Esophagus muscularis mucosa (tissue), 4 donors: ENCODE results near the gene PTPRN. TPM values are rescaled to one million over a fixed set of nuclear protein-coding genes. Genes with fewer than 3 reads are reported as not detected.
"Not testable (repeated sequence)": the region's sequence is repeated elsewhere in the genome, so short reads cannot be mapped to it uniquely, and the experiment has no call there.

Experiments used
- DNase-seq: peaks from one replicate; pipeline ENCODE4 v3.0.0-alpha.2; 2017; ENCODE audit errors: extremely low spot score
- H3K27ac ChIP-seq, 4 donors: fragments of 200-600 bp; sonication (generic); replicated peaks in 1 of 4; 1 replicate in 3 of 4; 2 replicates in 1 of 4; pipeline ENCODE4 v1.5.1; 2016 to 2019; ENCODE audit warnings: mild to moderate bottlenecking in 1 of 4
- H3K27me3 ChIP-seq, 4 donors: fragments of 200-600 bp; sonication (generic); one replicate each; pipeline versions ENCODE4 v1.5.1 to v1.6.0; 2016 to 2019
- H3K36me3 ChIP-seq, 4 donors: fragments of 200-600 bp; sonication (generic); one replicate each; pipeline ENCODE4 v1.5.1; 2016 to 2019
- H3K4me1 ChIP-seq, 4 donors: fragments of 200-600 bp; sonication (generic); one replicate each; pipeline ENCODE4 v1.5.1; 2016 to 2019
- H3K4me3 ChIP-seq, 4 donors: fragments of 200-600 bp; sonication (generic); 1 replicate in 2 of 4; 2 replicates in 2 of 4; pipeline ENCODE4 v1.5.1; 2016 to 2019; ENCODE audit warnings: mild to moderate bottlenecking in 4 of 4, moderate library complexity in 1 of 4
- H3K9me3 ChIP-seq, 4 donors: fragments of 200-600 bp; sonication (generic); 1 replicate in 3 of 4; 2 replicates in 1 of 4; pipeline ENCODE4 v1.5.1; 2016 to 2019
- EP300 ChIP-seq: sonication (generic); formaldehyde crosslinking; IDR thresholded peaks from one replicate; pipeline ENCODE4 v1.6.1; 2017; ENCODE audit warnings: antibody characterized with exemption
- POLR2A ChIP-seq: fragments of 450-650 bp; IDR thresholded peaks from one replicate; pipeline ENCODE4 v1.6.1; 2017; ENCODE audit warnings: antibody characterized with exemption, moderate library complexity, mild to moderate bottlenecking, low read depth
- POLR2AphosphoS5 ChIP-seq, 2 donors: sonication (generic); formaldehyde crosslinking; IDR thresholded peaks; one replicate each; pipeline ENCODE4 v1.6.1; 2017; ENCODE audit warnings: antibody characterized with exemption in 2 of 2
- WGBS: methylation state at CpG from one replicate; pipeline ENCODE4 v1.1.5; 2018; 5-methylcytosine and 5-hydroxymethylcytosine counted together
- intact Hi-C: fragments of 100-400 bp; cut with DNase I; formaldehyde crosslinking; loops from one replicate; pipeline ENCODE4 v1.15.1; 2023
- total RNA-seq, 4 donors: library from RNA; depleted of rRNA; stranded (reverse); fragments of >200 nt; gene quantifications; one replicate each; pipeline versions ENCODE4 v1.1.0 to v1.2.1, GENCODE V29; 2016
- TF ChIP-seq, protein P1 (sequence below), 3 experiments: fragments of 200-600 bp in 2 of 3; fragments of 450-650 bp in 1 of 3; sonication (generic) in 2 of 3; IDR thresholded peaks; one replicate each; pipeline ENCODE4 v1.5.1; 2017 to 2019; ENCODE audit warnings: antibody characterized with exemption in 3 of 3, mild to moderate bottlenecking in 2 of 3, moderate library complexity in 1 of 3

PTPRN gene
- total RNA-seq, 4 donors from 2014 or later = 2.1 to 6.6 (median 4.1) TPM

DNA sequence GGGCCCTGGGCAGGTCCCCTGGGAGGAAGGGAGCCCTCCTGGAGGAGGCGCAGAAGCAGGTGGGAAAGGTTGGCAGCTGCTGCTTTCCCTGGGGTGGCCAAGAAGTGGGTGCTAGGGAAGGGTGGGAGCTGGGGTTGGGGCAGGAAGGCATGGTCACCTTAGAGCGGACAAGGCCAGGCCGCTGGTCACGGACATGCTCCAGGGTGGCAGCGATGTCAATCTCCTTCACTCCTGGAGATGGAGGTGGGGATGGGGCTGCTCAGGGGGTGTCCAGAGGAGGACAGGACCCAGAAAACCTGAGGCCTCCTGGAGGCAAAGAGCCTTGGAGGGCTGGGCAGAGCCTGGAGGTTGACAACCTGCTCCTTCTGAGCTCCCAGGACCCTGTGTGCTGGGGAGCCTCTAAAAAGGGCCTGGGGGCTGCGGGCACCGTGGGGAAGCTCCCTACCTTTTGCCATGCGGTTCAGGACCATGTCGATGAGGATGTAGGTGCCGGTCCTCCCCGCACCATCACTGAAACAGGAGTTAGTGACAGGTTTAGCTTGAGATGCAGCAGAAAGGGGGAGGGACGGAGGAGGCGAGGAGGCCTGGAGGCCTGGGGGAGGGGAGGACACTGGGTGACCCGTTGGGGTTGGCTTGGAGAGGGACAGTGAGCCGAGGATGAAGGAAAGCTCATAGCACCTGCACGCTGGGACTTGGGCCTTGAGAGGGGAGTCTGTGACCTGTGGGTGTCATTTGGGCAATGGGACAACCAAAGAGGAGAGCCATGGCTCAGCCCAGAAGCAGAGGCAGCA, 18.6 kb downstream of the PTPRN start:
- H3K27ac ChIP-seq = peak overlapping the region; percentile 56 to 73 (median 68)
- H3K4me3 ChIP-seq = no peak overlapping the region
- H3K27me3 ChIP-seq = no peaks in the 10 kb centered on the region
- DNase-seq = no peak
- no peak for TF ChIP-seq POLR2AphosphoS5 (IDR thresholded peaks at IDR 0.05)
- 89% methylated on average over 13 of the region's 16 CpGs for WGBS
- H3K9me3 ChIP-seq = no peaks in the 10 kb centered on the region
- H3K36me3 ChIP-seq = peaks cover 0 to 13% (median 10%) of the 10 kb centered on the region in 4 donors
- intact Hi-C loops = loop anchor here (10.0 kb wide), 1 partner anchor 46 kb away; the partner anchor contains the start of genes GLB1L and STK16
- H3K4me1 ChIP-seq = peaks cover 9 to 50% (median 45%) of the 10 kb centered on the region in 4 donors

DNA sequence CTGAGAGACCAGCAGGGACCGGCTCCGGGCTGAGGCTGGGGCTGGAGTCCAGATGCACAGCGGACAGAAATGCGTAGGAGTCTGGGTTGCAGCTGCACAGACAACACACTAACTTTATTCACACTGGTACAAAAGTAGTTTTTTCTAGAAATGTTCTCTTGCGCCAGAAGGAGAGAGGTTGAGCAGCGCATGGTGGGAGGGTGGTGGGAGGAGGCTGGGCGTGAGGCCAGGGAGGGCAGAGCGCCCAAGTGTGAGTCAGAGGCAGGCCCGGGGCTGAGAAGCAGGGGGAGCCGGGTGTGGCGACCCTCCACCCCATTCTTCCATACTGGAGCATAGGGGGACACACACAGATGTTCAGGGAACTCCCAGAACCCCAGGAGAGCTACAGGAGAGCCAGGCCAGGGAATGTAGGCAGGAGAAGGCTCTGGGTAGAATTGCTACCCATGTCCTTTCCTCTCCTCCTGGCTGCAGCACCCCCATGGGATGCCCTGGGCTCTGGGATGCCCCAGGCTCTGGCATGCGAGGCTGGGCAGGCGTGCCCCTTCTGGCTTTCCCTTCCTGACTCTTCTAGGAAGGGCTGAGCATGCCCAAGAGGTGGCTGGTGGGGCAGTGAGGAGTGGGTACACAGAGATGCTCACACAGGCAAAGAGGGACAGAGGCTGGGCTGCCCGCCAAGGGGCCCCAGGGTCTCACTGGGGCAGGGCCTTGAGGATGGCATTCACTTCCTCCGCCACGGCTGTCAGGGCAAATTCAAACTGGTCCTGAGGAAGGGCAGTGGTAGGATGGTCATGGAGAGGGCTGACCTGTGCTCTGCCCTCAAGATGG, 19.5 kb downstream of the PTPRN start:
- no peaks in the 10 kb centered on the region for H3K9me3 ChIP-seq
- peaks cover 5 to 50% (median 44%) of the 10 kb centered on the region in 4 donors for H3K4me1 ChIP-seq
- intact Hi-C loops = loop anchor here (10.0 kb wide), 1 partner anchor 45 kb away; the partner anchor contains the start of genes GLB1L and STK16
- H3K27me3 ChIP-seq = no peaks in the 10 kb centered on the region
- peak overlapping the region; percentile 56 to 73 (median 68) for H3K27ac ChIP-seq
- TF ChIP-seq, protein P1, sequence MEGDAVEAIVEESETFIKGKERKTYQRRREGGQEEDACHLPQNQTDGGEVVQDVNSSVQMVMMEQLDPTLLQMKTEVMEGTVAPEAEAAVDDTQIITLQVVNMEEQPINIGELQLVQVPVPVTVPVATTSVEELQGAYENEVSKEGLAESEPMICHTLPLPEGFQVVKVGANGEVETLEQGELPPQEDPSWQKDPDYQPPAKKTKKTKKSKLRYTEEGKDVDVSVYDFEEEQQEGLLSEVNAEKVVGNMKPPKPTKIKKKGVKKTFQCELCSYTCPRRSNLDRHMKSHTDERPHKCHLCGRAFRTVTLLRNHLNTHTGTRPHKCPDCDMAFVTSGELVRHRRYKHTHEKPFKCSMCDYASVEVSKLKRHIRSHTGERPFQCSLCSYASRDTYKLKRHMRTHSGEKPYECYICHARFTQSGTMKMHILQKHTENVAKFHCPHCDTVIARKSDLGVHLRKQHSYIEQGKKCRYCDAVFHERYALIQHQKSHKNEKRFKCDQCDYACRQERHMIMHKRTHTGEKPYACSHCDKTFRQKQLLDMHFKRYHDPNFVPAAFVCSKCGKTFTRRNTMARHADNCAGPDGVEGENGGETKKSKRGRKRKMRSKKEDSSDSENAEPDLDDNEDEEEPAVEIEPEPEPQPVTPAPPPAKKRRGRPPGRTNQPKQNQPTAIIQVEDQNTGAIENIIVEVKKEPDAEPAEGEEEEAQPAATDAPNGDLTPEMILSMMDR (IDR thresholded peaks at IDR 0.05) = no peak
- TF ChIP-seq POLR2AphosphoS5 (IDR thresholded peaks at IDR 0.05) = peak; percentile 66 to 70
- peaks cover 3 to 21% (median 19%) of the 10 kb centered on the region in 4 donors for H3K36me3 ChIP-seq
- WGBS = 25% methylated on average over 13 of the region's 16 CpGs
- DNase-seq = no peak
- H3K4me3 ChIP-seq = no peak overlapping the region

DNA sequence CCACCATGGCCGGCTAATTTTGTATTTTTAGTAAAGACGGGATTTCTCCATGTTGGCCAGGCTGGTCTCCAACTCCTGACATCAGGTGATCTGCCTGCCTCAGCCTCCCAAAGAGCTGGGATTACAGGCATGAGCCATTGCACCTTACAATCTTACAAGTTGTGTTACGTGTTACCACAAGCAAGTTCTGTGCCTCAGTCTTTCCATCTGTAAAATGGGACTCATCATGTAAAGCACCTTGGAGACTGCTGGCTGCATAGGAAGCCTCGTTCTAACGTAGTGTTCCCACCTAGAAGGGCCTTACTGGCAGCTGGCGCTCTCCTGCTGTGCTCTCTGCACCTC, 20.0 kb downstream of the PTPRN start:
- Histone ChIP-seq H3K36me3 (peaks cover 9 to 27% (median 24%) of the 10 kb centered on the region in 4 donors), H3K4me3 (no peak overlapping the region), H3K4me1 (peaks cover 5 to 50% (median 41%) of the 10 kb centered on the region in 4 donors), H3K27ac (peak overlapping the region; percentile 56 to 73 (median 68)), H3K27me3 (no peaks in the 10 kb centered on the region), H3K9me3 (no peaks in the 10 kb centered on the region)
- intact Hi-C loops = no loop called here
- no peak for TF ChIP-seq POLR2AphosphoS5 (IDR thresholded peaks at IDR 0.05)
- no peak for TF ChIP-seq EP300
- TF ChIP-seq, protein P1 (IDR thresholded peaks at IDR 0.05) = no peak
- TF ChIP-seq POLR2A = no peak
- 57% methylated on average over 5 of the region's 6 CpGs for WGBS
- DNase-seq = no peak

DNA sequence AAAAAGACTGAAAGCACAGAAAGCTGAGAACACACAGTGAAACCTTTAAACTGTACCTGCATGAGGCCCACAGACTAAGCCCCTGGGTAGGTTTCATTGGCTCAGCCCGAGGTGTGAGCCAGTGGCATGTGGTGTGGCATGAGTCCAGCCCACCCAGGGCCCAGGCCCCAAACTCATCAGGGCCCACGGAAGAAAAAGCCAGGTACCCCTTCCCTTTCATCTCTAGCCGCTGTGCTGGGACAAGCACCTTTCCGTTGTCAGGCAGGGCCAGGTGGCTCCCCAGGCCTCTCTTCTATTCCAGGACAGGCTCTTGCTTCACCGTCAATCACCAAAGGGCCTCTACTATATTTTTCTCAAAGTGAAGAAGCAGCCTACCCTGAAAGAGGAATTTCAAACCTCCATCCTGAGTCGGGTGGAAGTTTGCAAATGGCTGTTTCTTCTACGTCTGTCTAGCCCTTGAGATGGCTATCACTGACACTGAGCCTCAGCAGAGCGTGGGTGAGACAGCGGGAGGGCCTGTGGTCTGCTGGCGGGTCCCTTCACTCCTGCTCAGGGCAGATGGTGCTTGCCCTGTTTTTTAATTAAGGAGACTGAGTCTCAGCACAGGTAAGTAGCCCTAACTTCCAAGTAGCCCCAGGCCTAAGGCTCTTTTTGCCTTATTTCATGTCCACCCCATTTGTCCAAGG, 21.5 kb downstream of the PTPRN start:
- peaks cover 22 to 41% (median 39%) of the 10 kb centered on the region in 4 donors for H3K36me3 ChIP-seq
- no peak for DNase-seq
- no peaks in the 10 kb centered on the region for H3K9me3 ChIP-seq
- H3K27me3 ChIP-seq = no peaks in the 10 kb centered on the region
- peaks cover 5 to 49% (median 41%) of the 10 kb centered on the region in 4 donors for H3K4me1 ChIP-seq
- WGBS = 84% methylated on average over 9 of the region's 10 CpGs
- intact Hi-C loops = no loop called here
- H3K27ac ChIP-seq = peak overlapping the region in 1 of 4 donors; percentile 20
- TF ChIP-seq EP300 (no peak), POLR2AphosphoS5 (IDR thresholded peaks at IDR 0.05) (no peak), POLR2A (no peak)
- TF ChIP-seq, protein P1 (IDR thresholded peaks at IDR 0.05) = no peak
- no peak overlapping the region for H3K4me3 ChIP-seq

DNA sequence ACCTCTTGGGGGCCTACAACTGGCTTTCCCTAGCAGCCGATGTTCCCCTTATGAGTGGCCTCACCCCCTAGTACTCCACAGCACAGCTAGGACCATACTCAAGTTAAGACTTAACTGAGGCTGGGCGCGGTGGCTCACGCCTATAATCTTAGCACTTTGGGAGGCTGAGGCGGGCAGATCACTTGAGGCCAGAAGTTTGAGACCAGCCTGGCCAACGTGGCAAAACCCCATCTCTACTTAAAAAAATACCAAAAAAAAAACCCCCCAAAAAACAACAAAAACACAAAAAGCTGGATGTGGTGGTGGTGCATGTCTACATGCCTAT, 22.1 kb downstream of the PTPRN start:
- Histone ChIP-seq H3K4me1 (peaks cover 5 to 52% (median 41%) of the 10 kb centered on the region in 4 donors), H3K27ac (peak overlapping the region in 3 of 4 donors; percentile 19 to 59 (median 43)), H3K36me3 (peaks cover 23 to 48% (median 45%) of the 10 kb centered on the region in 4 donors)
- intact Hi-C loops, H3K9me3 ChIP-seq, H3K27me3 ChIP-seq, H3K4me3 ChIP-seq, DNase-seq: not testable (repeated sequence)
- WGBS = 84% methylated on average over 6 of the region's 6 CpGs
